ENCODE results near the gene GATA5.

DNA sequence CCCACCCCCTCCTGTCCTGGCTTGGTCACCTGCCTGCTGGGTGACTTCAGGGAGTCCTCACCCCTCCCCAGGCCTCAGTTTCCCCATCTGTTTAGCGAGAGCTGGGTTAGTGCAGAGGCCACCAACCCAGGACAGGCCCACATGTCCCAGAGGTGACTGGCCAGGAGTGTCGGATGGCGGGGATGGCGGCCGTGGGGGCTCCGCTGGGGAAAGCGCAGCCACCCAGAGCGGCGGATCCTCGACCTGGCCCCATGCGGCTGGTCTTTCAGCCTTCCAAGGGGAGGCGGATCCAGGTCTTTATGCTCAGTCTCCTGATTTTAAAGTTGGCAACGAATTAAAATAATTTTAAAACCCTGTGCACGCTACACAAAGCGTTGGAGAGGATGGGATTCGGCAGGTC, 31.0 kb upstream of the GATA5 start:
- TF ChIP-seq CTCF (IDR thresholded peaks at IDR 0.05 in 8 of 11, conservative IDR thresholded peaks at IDR 0.05 in 3 of 11) (no peak), POLR2A (IDR thresholded peaks at IDR 0.05) (no peak)

Measured in spleen (tissue), 7 donors.